ENCODE results near the gene BCKDHA.
"Not testable (repeated sequence)": the region's sequence is repeated elsewhere in the genome, so short reads cannot be mapped to it uniquely, and the experiment has no call there.

The BCKDHA gene

DNA sequence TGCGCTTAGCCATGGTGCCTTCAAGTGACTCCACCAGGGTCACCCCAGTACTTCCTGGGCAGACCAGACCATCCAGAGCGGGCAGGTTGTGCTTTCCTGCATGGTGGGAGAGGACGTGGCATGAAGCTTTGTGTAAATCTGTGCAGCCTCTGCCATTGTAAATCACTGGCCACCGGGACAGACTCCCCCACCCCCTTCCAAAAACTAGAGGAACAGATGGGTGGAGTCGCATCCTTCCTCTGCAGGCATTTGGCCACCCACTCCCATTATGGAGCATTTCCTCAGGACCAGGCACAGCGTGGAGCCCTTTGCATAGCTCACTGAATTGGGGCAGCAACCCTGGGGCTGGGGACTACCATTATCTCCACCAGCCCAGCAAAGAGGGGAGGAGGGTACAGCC is 8.2 kb downstream of the BCKDHA start:
- no peak for DNase-seq
- TF ChIP-seq POLR2A (IDR thresholded peaks at IDR 0.05; ENCODE audit: low read length) = no peak
- TF ChIP-seq GATA1 (IDR thresholded peaks at IDR 0.05; ENCODE audit: low read depth, low read length) = no peak

DNA sequence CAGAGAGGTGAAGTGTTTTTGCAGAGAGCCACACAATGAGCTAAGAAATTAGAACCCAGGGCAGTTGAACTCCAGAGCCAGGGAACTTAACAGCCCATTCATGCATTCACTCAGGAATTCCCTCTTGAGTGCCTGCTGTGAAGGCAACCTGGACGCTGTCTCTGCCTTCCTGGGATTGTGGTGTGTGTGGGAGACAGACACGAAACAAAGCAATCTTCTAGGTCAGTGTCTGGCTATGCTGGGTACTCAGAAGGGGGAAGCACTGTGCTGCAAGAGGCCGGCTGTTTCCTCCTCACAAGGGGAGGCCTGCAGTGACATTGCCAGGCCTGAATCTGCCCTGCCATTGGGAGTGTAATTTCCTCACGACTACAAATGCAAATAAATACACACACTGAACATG is 9.7 kb downstream of the BCKDHA start:
- TF ChIP-seq GATA1 (IDR thresholded peaks at IDR 0.05; ENCODE audit: low read depth, low read length) (no peak), POLR2A (IDR thresholded peaks at IDR 0.05; ENCODE audit: low read length) (no peak)
- DNase-seq = no peak

DNA sequence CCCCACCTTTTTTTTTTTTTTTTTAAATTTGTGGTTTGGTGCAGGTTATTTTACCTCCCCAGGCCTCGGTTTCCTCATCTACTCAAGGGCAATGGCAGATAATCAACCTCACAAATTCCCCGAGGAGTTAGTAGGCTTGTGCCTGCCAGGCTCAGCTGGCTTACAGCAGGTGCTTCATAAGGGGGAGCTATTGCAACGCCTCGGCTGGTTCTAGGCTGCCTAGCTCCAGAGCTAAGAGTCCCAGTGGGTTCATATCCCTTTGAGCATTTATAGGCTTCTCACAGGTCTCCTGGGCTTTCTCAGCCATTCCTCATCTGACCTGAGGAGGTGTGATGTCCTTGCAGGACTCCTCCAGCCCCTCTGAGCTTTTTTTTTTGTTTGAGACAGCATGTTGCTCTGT is 10.6 kb downstream of the BCKDHA start:
- no peak for DNase-seq
- TF ChIP-seq POLR2A (IDR thresholded peaks at IDR 0.05; ENCODE audit: low read length) (no peak), GATA1 (IDR thresholded peaks at IDR 0.05; ENCODE audit: low read depth, low read length) (no peak)

DNA sequence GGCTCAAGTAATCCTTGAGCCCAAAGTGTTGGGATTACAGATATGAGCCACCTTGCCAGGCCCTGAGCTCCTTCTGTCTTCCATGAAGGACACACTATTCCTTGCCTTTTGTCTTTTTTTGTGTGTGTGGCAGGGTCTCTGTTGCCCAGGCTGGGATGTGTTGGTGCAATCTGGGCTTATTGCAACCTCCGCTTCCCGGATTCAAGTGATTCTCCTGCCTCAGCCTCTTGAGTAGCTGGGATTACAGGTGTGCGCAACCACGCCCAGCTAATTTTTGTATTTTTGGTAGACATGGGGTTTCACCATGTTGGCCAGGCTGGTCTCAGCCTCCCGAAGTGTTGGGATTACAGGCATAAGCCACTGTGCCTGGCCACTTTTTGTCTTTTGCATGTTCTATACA is 11.2 kb downstream of the BCKDHA start:
- not testable (repeated sequence) for DNase-seq

DNA sequence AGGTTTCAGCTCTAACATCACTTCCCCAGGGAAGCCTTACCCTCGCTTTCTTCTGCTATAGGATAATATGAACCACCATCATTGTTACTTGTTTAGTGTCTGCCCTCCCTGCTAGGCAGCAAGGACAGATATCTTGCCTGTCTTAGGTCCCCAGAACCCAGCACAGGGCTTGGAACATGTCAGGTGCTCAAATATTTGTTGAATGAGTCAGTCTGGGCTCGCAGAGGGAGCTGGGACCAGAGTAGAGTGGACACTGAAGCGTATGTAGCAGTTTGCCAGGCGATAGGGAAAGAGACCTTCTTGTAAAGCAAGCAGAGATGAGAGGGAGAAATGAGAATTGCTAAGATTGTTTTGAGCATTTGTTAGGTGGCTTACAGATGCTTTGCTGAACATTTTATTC is 11.7 kb downstream of the BCKDHA start:
- TF ChIP-seq POLR2A (IDR thresholded peaks at IDR 0.05; ENCODE audit: low read length) (no peak), GATA1 (IDR thresholded peaks at IDR 0.05; ENCODE audit: low read depth, low read length) (no peak)
- no peak for DNase-seq

DNA sequence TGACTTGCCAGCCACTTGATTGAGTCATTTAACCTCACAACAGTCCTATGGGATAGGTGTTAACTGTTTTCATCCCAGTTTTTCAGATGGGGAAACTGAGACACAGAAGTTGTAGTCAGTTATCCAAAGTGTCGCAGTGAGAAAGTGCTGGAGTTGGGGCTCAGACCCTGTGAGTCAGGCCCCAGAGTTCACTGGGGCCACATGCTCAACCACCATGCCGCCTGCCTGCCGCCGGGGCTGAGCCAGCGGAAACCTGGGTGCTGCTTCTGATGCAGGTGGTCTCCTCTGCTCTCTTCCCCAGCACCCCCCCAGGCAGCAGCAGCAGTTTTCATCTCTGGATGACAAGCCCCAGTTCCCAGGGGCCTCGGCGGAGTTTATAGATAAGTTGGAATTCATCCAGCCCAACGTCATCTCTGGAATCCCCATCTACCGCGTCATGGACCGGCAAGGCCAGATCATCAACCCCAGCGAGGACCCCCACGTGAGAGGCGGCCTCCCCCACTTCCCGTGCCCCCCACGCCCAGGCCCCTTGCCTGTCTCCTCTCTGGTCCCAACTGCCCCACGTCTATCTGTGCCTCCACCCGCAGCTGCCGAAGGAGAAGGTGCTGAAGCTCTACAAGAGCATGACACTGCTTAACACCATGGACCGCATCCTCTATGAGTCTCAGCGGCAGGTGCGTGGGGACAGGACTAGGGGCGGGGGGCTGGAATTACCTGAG is 12.9 kb downstream of the BCKDHA start:
- TF ChIP-seq GATA1 (IDR thresholded peaks at IDR 0.05; ENCODE audit: low read depth, low read length) (no peak), POLR2A (IDR thresholded peaks at IDR 0.05; ENCODE audit: low read length) (no peak)
- DNase-seq = no peak

DNA sequence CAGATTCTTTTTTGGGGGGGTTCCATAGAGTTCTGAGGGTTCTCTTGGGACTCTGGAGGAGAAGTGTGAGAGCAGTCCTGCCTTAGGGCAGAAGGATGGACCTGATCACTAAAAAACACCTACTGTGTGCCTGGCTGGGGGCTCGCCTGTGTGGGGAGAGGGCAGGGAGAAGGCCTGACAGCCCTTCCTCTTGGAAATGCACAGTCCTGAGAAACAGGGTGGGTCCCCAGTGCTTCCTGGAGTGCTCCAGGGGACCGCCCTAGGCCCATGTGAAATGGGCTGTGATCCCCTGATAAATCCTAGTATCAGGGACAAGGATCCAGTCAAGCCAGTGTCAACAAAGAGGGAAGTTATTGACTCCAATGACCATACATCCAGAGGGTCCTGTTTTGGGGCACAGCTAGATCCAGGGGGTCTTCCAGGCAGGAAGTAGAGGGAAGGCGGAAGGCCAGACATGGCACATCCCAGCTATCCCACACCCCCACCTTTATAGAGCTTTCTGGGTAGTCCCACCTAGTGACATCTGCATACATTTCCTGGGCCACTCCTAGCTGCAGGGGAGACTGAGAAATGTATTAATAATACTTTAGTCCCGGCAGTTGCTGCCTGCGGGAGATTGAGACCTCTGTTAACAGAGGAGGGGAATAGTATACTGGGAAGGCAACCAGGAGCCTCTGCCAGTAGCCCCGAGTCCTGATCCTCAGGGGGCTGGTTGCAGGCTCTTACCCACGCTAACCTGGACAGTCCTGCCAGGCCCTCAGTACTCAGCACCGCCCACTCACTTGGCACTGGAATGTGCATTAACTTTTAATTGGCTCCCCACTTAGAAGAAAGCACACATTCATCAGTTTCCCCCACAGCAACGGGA is 13.7 kb downstream of the BCKDHA start:
- no peak for TF ChIP-seq GATA1 (IDR thresholded peaks at IDR 0.05; ENCODE audit: low read depth, low read length)
- no peak for TF ChIP-seq POLR2A (IDR thresholded peaks at IDR 0.05; ENCODE audit: low read length)

DNA sequence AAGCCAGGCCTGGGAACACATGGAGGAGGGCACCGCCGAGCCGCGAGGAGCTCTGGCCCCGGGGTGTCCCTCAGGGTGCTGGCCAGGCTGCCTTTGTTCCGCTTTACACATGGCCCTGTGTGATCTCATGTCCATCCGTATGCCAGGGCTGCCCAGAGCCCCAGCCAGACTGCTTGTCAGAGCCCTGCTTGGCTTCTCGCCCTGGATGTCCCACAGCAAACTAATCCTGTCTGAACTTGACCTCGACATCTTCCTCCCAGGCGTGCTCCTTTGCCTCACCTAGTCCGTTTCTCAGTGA is 14.3 kb downstream of the BCKDHA start:
- no peak for DNase-seq

More for the DNA sequence above, 13.7 kb downstream of the BCKDHA start:
- DNase-seq = no peak

DNA sequence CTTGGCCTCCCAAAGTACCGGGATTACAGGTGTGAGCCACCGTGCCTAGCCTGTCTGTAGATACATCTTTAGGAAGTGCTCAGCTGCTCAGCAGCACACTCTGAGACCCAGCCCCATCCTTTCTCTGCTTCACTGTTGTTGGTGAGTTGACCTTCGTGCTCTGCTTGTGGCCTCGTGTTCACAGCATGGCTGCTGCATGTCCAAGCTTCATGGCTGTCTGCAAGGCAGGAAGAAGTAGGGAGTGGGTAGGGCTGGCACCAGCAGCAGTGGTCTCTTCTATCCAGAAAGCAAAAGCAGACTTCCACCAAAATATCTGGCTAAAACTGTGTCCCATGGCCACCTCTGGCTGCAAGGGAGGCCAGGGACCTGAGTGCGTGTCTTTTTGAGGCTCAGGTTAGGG is 15.3 kb downstream of the BCKDHA start:
- no peak for DNase-seq
- TF ChIP-seq POLR2A (IDR thresholded peaks at IDR 0.05; ENCODE audit: low read length) = no peak
- TF ChIP-seq GATA1 (IDR thresholded peaks at IDR 0.05; ENCODE audit: low read depth, low read length) = no peak

More for the DNA sequence above, 14.3 kb downstream of the BCKDHA start:
- TF ChIP-seq GATA1 (IDR thresholded peaks at IDR 0.05; ENCODE audit: low read depth, low read length) = no peak
- no peak for TF ChIP-seq POLR2A (IDR thresholded peaks at IDR 0.05; ENCODE audit: low read length)

DNA sequence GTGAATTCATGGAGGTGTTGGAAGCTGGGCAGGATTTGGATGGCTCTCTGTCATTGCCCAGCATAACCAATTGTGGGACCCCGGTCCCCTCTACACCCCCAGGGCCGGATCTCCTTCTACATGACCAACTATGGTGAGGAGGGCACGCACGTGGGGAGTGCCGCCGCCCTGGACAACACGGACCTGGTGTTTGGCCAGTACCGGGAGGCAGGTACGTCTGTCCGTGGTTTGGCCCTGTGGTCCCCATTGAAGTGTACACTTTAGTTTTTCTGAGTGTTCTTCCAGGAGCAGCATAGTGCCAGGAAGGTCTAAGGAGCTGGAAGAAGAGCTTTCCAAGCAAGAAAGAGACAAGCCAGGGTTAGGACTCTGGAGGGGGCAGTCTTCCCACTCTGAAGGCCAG is 16.3 kb downstream of the BCKDHA start:
- DNase-seq = no peak
- TF ChIP-seq POLR2A (IDR thresholded peaks at IDR 0.05; ENCODE audit: low read length) (no peak), GATA1 (IDR thresholded peaks at IDR 0.05; ENCODE audit: low read depth, low read length) (no peak)

DNA sequence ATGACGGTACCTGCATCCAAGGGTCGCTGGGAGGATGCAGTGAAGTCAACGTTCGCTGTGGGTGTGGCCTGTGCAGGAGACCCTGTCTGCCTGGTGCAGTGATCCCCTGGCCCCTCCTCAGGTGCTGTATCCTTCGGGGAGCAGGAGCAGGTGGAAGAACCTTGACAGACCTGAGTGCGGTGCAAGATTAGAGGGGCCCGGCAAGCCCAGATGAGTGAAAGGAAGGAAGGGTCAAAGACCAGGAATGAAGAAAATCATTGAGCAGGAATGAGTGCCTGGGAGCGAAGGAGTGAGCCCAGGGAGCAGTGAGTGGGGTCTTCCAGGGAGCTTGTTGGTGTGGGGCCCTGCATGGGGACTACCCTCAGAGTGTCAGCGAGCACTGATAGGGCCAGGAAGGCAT is 16.8 kb downstream of the BCKDHA start:
- TF ChIP-seq POLR2A (IDR thresholded peaks at IDR 0.05; ENCODE audit: low read length) (no peak), GATA1 (IDR thresholded peaks at IDR 0.05; ENCODE audit: low read depth, low read length) (no peak)
- DNase-seq = no peak

DNA sequence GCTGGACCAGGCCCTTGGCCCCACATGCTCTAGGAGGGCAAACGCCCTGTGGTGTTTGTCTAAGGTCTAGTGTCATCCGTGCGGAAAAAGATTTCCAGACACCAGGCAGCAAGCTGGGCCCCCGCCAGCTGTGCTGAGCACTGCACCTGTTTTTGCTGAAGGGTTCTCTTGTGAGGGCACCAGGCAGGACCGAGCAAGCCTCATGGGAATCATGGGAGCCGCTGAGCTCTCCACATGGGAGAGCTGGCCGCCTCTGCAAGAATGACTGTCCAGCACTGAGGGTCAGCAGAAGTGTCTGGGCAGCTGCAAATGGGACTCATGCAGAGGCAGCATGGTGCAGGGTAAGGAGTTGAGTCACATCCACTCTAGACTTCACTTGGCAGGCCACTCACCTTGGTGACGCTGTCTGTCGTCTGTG is 17.5 kb downstream of the BCKDHA start:
- TF ChIP-seq GATA1 (IDR thresholded peaks at IDR 0.05; ENCODE audit: low read depth, low read length) = no peak
- TF ChIP-seq POLR2A (IDR thresholded peaks at IDR 0.05; ENCODE audit: low read length) = no peak
- DNase-seq = no peak

DNA sequence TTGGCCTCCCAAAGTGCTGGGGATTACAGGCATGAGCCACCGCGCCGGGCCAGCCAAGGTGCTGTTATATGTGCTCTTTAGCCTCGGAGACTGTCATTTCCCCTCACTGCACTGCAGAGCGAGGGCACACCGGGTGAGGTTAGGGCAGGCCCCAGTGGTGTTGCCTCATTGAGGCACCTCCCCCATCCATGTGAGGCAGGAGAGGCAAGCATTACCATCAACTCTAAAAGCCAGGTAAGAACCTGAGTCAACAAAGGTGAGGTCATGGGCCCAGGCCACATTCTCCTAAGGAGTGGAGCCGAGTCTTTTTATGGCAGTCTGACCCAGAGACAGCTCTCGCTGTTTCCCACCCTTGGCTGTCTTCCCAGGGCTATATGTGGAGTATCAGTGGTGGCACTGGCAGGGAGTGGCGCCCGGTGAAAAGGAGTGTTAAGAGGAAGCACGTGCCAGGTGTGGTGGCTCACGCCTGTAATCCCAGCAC is 18.6 kb downstream of the BCKDHA start:
- TF ChIP-seq POLR2A (IDR thresholded peaks at IDR 0.05; ENCODE audit: low read length) (no peak), GATA1 (IDR thresholded peaks at IDR 0.05; ENCODE audit: low read depth, low read length) (no peak)
- no peak for DNase-seq

DNA sequence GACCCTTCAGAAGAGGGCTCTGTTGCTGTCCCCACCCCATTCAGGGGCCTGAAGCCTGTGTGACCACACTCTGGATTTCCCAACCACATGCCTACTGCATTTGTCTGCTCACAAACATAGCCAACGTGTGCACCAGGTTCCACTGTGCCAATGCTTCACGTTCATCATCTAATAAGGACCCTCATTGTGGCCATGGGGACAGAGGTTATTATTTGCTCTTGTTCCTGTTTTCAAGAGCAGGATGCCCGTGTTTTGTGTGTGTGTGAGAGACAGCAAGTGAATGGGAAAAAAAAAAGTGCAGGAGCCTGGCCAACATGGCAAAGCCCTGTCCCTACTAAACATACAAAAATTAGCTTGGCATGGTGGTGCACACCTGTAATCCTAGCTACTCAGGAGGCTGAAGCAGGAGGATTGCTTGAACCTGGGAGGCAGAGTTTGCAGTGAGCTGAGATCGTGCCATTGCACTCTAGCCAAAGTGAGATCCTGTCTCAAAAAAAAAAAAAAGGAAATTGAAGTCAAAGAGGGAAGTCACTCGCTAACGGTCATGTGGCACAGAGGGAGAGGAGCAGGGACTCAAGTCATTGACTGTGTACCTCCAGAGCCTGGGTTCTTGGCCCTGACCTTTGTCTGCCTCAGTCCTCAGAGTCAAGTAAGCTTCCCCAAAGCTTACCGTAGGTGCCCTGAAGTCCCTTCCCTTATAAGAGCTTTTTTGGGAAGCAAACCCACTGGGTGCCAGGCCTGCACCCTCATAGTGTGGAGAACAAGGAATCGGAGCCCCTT is 22.7 kb downstream of the BCKDHA start:
- no peak for DNase-seq
- TF ChIP-seq POLR2A (IDR thresholded peaks at IDR 0.05; ENCODE audit: low read length) = no peak
- TF ChIP-seq GATA1 (IDR thresholded peaks at IDR 0.05; ENCODE audit: low read depth, low read length) = no peak
